Tibial artery (tissue), 4 donors: Measurements from ENCODE around the gene ARHGAP15.

Source experiments
- DNase-seq, 2 donors: peaks; one replicate each; pipeline ENCODE4 v3.0.0-alpha.2; 2019
- H3K27ac ChIP-seq, 2 donors: fragments of 200-600 bp; sonication (generic) in 1 of 2; 1 replicate in 1 of 2; 2 replicates in 1 of 2; pipeline ENCODE4 v1.5.1; 2018 to 2019; ENCODE audit warnings: mild to moderate bottlenecking in 1 of 2
- H3K27me3 ChIP-seq, 2 donors: fragments of 200-600 bp; sonication (generic) in 1 of 2; one replicate each; pipeline versions ENCODE4 v1.5.1 to v1.6.0; 2016 to 2019
- H3K36me3 ChIP-seq, 3 donors: fragments of 200-600 bp; sonication (generic) in 2 of 3; one replicate each; pipeline ENCODE4 v1.5.1; 2016 to 2019; ENCODE audit warnings: mild to moderate bottlenecking in 2 of 3
- H3K4me1 ChIP-seq, 4 donors: fragments of 200-600 bp; sonication (generic) in 2 of 4; 1 replicate in 3 of 4; 2 replicates in 1 of 4; pipeline ENCODE4 v1.5.1; 2016 to 2019
- H3K4me3 ChIP-seq, 2 donors: fragments of 200-600 bp; sonication (generic) in 1 of 2; 1 replicate in 1 of 2; 2 replicates in 1 of 2; pipeline ENCODE4 v1.5.1; 2018 to 2019; ENCODE audit warnings: mild to moderate bottlenecking in 2 of 2
- H3K9me3 ChIP-seq, 3 donors: fragments of 200-600 bp; sonication (generic) in 1 of 3; one replicate each; pipeline ENCODE4 v1.5.1; 2016 to 2019
- intact Hi-C: fragments of 100-400 bp; cut with DNase I; formaldehyde crosslinking; loops from one replicate; pipeline ENCODE4 v1.15.0; 2023; ENCODE audit warnings: low total_unique reads
- TF ChIP-seq, protein P1 (sequence below), 2 experiments: fragments of 200-600 bp in 1 of 2; fragments of 450-650 bp in 1 of 2; IDR thresholded peaks; one replicate each; pipeline ENCODE4 v1.5.1; 2017 to 2019; ENCODE audit warnings: antibody characterized with exemption in 2 of 2, mild to moderate bottlenecking in 1 of 2, moderate library complexity in 1 of 2

Gene ARHGAP15

DNA sequence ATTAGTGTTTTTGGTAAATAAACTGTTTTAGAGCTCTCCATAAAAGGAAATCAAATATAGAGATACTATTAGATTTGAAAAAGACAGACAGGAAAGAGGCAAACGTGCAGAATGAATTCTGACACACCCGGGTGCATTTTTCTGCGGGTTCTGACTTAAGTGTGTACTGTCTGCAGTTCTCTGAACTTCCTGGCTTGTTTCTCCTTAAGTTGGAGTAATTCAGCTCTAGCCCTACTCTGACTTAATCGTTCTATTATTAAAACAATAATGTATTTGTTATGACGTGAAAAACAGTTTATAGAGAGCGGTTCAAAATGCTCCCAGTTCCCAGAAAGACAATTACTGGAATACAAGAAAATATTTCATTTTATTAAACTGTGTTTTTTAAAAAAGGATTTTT, 305.9 kb downstream of the ARHGAP15 start:
- no peaks in the 10 kb centered on the region for H3K27me3 ChIP-seq
- no peaks in the 10 kb centered on the region for H3K9me3 ChIP-seq
- intact Hi-C loops: loop anchor here (5.0 kb wide), 1 partner anchor 272 kb away; no protein-coding TSS in a partner anchor
- H3K27ac ChIP-seq: peak overlapping the region; percentile 21 to 25
- peaks cover 0 to 44% (median 0%) of the 10 kb centered on the region in 4 donors for H3K4me1 ChIP-seq
- H3K36me3 ChIP-seq: no peaks in the 10 kb centered on the region
- DNase-seq: no peak
- TF ChIP-seq, protein P1, sequence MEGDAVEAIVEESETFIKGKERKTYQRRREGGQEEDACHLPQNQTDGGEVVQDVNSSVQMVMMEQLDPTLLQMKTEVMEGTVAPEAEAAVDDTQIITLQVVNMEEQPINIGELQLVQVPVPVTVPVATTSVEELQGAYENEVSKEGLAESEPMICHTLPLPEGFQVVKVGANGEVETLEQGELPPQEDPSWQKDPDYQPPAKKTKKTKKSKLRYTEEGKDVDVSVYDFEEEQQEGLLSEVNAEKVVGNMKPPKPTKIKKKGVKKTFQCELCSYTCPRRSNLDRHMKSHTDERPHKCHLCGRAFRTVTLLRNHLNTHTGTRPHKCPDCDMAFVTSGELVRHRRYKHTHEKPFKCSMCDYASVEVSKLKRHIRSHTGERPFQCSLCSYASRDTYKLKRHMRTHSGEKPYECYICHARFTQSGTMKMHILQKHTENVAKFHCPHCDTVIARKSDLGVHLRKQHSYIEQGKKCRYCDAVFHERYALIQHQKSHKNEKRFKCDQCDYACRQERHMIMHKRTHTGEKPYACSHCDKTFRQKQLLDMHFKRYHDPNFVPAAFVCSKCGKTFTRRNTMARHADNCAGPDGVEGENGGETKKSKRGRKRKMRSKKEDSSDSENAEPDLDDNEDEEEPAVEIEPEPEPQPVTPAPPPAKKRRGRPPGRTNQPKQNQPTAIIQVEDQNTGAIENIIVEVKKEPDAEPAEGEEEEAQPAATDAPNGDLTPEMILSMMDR (IDR thresholded peaks at IDR 0.05): no peak
- H3K4me3 ChIP-seq: peak overlapping the region in 1 of 2 donors; percentile 16

DNA sequence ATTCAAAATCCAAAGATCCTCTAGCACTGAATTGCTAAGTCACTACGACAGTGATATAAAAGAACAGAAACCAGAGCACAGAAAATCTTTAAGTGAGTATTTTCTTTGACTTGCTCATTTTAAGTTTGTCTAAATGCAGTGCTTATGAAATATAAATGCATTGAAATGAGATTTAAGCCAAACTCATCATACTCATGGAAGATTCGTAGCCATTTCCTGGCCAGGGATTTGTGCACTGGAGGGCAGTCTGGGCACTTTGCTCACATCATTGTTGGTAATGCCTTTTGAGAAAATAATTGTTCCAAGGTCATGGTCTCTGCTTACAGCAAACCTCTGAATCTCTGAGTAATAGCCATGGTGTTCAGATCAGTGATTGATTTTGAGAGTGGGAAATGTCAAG, 307.7 kb downstream of the ARHGAP15 start:
- H3K27ac ChIP-seq: no peak overlapping the region
- peaks cover 0 to 48% (median 6%) of the 10 kb centered on the region in 4 donors for H3K4me1 ChIP-seq
- no peak overlapping the region for H3K4me3 ChIP-seq
- H3K27me3 ChIP-seq: no peaks in the 10 kb centered on the region
- H3K36me3 ChIP-seq: no peaks in the 10 kb centered on the region
- no peaks in the 10 kb centered on the region for H3K9me3 ChIP-seq
- TF ChIP-seq, protein P1 (IDR thresholded peaks at IDR 0.05): no peak
- intact Hi-C loops: loop anchor here (5.0 kb wide), 1 partner anchor 270 kb away; no protein-coding TSS in a partner anchor
- DNase-seq: no peak

DNA sequence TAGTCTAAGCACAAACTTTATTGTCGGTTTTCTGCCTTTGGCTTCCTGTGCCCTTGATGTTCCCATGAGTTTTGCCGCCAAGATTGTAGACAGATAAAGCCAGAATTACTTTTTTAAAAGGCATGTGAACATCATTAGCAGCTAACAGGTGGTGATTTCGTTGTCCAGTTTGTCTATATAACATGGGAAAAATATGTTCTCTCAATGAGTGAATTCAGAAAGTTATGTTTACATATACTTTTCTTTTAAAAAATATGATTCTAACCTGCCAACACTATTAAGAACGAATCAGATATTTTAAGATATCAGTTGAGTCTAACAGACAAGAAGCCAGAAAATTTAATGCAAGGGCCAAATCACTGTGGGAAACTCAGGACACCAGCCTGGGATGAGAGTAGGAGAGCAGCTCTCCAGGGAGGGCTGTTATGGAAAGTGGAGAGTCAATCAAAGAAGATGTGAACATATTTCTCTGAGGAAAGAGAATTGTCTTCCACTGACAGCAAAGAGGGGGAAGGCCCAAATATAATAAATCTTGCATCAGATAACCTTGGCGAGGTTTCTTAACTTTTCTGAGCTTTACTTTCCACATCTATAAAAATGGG, 311.3 kb downstream of the ARHGAP15 start:
- intact Hi-C loops: no loop called here
- no peaks in the 10 kb centered on the region for H3K36me3 ChIP-seq
- TF ChIP-seq, protein P1 (IDR thresholded peaks at IDR 0.05): no peak
- no peaks in the 10 kb centered on the region for H3K9me3 ChIP-seq
- no peaks in the 10 kb centered on the region for H3K27me3 ChIP-seq
- H3K4me1 ChIP-seq: peaks cover 0 to 23% (median 6%) of the 10 kb centered on the region in 4 donors
- peak overlapping the region; percentile 34 to 63 for H3K27ac ChIP-seq
- H3K4me3 ChIP-seq: no peak overlapping the region
- DNase-seq: no peak

DNA sequence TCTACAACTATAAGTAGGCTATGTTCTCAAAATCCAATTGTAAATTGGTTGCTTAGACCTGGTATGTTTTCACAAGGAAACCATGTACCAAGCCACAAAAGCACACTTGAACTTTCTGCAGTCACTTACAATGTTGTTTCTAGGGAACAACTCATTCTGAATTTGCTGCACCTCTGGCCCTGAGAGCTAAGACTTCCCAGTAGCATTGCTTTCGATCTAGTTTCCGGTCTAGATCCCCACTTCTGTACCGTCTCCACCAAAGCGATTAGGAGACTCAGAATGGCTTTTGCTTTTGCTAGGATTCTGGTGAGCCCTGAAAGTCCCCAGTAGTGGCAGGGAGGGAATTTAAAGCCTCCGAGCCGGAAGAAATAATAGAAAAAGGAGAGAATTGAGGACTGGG, 313.0 kb downstream of the ARHGAP15 start:
- intact Hi-C loops: no loop called here
- TF ChIP-seq, protein P1 (IDR thresholded peaks at IDR 0.05): no peak
- Histone ChIP-seq H3K4me3 (no peak overlapping the region), H3K27me3 (no peaks in the 10 kb centered on the region), H3K4me1 (peaks cover 0 to 21% (median 6%) of the 10 kb centered on the region in 4 donors), H3K27ac (peak overlapping the region in 1 of 2 donors; percentile 8), H3K9me3 (no peaks in the 10 kb centered on the region), H3K36me3 (no peaks in the 10 kb centered on the region)
- no peak for DNase-seq

DNA sequence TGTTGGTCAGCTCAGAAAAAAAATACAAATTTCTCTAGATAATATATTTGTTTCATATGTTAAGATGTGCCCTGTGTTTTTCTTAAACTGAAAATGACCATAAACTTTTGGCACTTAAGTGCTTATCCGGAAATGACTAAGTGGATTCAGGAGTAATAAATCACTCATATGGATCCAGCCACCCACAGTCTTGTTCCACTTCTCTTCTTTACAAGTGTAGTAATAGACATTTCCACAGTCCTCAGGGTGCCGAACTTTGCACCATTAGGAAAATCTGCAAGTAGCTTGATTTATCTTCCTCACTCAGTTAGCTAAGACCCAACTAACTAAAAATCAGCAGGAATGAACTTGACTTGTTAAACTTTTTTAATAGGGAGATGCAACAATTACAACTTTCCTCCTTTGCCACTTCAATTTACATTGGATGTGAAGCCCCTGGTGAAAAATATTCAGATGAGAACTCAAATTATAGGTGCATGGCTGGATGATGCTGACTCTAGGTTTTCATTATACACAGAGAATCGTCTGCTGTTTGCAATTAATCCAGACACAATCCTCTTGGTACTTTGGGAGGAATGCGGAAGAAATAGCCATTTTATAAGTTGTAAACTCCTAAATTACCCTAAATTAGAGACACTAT, 322.5 kb downstream of the ARHGAP15 start:
- no peak overlapping the region for H3K4me3 ChIP-seq
- peaks cover 0 to 33% (median 3%) of the 10 kb centered on the region in 4 donors for H3K4me1 ChIP-seq
- H3K9me3 ChIP-seq: no peaks in the 10 kb centered on the region
- DNase-seq: no peak
- H3K27ac ChIP-seq: peak overlapping the region; percentile 14 to 30
- intact Hi-C loops: no loop called here
- H3K27me3 ChIP-seq: no peaks in the 10 kb centered on the region
- TF ChIP-seq, protein P1 (IDR thresholded peaks at IDR 0.05): no peak
- H3K36me3 ChIP-seq: no peaks in the 10 kb centered on the region
